ENCODE data around the gene LTV1. TPM values are rescaled to one million over a fixed set of nuclear protein-coding genes. Genes with fewer than 3 reads are reported as not detected.

LTV1 gene
- total and polyA plus RNA-seq, 2 donors (not counting 3 experiments of a cell fraction or from before 2014, with no cell fraction given), result 5.2 to 26.9 TPM

- no peak overlapping the region for H3K27ac ChIP-seq (ENCODE audit: insufficient read depth, low read depth, low read length)
- POLR2A ChIA-PET, result no interaction called here
- intact Hi-C loops (cut with micrococcal nuclease), result no loop called here
Measured at GRCh38 chr6:143900358-143900757, 57.2 kb downstream of the LTV1 start.

DNA sequence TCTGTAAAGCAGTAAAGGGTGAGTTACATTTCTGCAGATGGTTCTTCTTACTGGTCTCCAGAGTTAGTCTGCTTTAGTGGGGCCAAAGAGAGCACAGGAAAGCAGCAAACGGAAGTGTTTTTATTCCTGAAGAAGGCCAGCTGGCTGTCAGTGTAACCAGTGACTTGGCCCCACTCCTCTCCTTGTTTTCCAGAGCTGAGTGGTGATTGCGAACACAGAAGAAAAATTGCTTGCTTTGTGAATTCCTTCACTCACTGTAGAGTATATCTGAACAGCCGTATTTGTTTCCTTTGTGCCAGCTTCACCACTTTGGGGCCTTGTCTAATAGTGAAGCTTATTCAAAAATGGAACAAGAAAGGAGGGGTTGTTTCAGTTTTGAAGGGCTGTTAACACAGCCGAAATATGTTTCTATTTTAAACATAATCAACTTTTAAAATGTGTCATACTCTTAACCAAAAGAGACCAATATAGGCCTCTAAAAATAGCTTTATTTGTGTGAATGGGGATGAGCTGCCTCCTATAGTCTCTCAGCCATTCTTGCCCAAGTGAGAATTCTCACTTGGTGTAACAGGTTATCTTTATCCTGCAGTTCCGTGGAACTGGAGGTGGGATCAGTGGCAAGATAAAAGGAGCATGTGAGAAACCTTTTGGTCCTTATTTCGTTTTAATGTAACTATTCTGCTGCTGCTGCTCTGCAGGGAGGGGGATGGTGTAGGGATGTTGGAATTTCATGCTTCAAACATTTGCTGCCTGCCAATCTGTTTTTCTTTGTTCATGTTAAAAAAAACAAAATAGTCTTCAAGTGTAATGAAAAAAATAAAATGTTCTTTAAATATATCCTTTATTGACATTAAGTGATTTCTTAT is 59.0 kb downstream of the LTV1 start:
- no peak for FAIRE-seq
- intact Hi-C loops (cut with micrococcal nuclease) (no loop called here), dilution Hi-C loops (cut with MboI; ENCODE audit: extremely low pct_ligation_motif_present, low sequenced_read_pairs) (no loop called here)
- CTCF ChIA-PET, result interaction anchor here (0.6 to 1.3 kb wide), 2 partner anchors 36 to 326 kb away, joined by 3 to 4 read pairs; no protein-coding TSS in a partner anchor
- no TSS peak for BruUV-seq (replicated peaks)
- no peaks in the 10 kb centered on the region for H4K20me1 ChIP-seq (replicated peaks; ENCODE audit: control insufficient read depth, extremely low read depth, insufficient read depth, low read length)
- no peaks in the 10 kb centered on the region for H3K4me1 ChIP-seq (ENCODE audit: control insufficient read depth, extremely low read depth, insufficient read depth, low read length)
- peak overlapping the region; percentile 53 for H2AFZ ChIP-seq (ENCODE audit: low read depth, low read length)
- no peaks in the 10 kb centered on the region for H3K36me3 ChIP-seq (ENCODE audit: control insufficient read depth in 2 of 2, extremely low read depth in 1 of 2, insufficient read depth in 2 of 2, low read length in 2 of 2)
- H3K79me2 ChIP-seq (ENCODE audit: control insufficient read depth, insufficient read depth, low read length), result no peaks in the 10 kb centered on the region
- H3K4me3 ChIP-seq (replicated peaks in 1 of 3; ENCODE audit: insufficient read depth in 1 of 3, low read depth in 1 of 3, low read length in 3 of 3), result no peak overlapping the region
- H3K9ac ChIP-seq (replicated peaks; ENCODE audit: extremely low read depth, insufficient read depth, low read length), result no peak overlapping the region
- POLR2A ChIA-PET, result no interaction called here
- no peak overlapping the region for H3K27ac ChIP-seq (ENCODE audit: insufficient read depth, low read depth, low read length)
- H3K9me3 ChIP-seq (replicated peaks; ENCODE audit: control insufficient read depth, insufficient read depth, low read length), result no peaks in the 10 kb centered on the region
- peak overlapping the region; percentile 26 for H3K4me2 ChIP-seq (ENCODE audit: insufficient read depth, low read length)
- H3K9me1 ChIP-seq (replicated peaks; ENCODE audit: control insufficient read depth, extremely low read depth, insufficient read depth, low read length), result no peaks in the 10 kb centered on the region
- DNase-seq (ENCODE audit: low read depth, low spot score), result peak; percentile 67
- TF ChIP-seq GATA2 (IDR thresholded peaks at IDR 0.05; ENCODE audit: insufficient read depth, insufficient read length, low read depth, low read length) (no peak), CTCF (IDR thresholded peaks at IDR 0.05; ENCODE audit: extremely low read depth in 1 of 2, insufficient read depth in 1 of 2, low read depth in 1 of 2, low read length in 2 of 2) (no peak), POLR2AphosphoS5 (IDR thresholded peaks at IDR 0.05; ENCODE audit: insufficient read depth, low read depth, low read length) (no peak), FOS (IDR thresholded peaks at IDR 0.05; ENCODE audit: borderline replicate concordance, insufficient read depth, low read length) (no peak), MYC (IDR thresholded peaks at IDR 0.05; ENCODE audit: low read depth, low read length) (no peak), JUN (IDR thresholded peaks at IDR 0.05; ENCODE audit: borderline replicate concordance, insufficient read depth, insufficient read length, low read depth) (no peak), POLR2A (IDR thresholded peaks at IDR 0.05; ENCODE audit: low read depth, low read length) (no peak), EZH2 (IDR thresholded peaks at IDR 0.05; ENCODE audit: borderline replicate concordance, low read depth, low read length, severe bottlenecking) (no peak)
- TF ChIP-seq, protein P1, sequence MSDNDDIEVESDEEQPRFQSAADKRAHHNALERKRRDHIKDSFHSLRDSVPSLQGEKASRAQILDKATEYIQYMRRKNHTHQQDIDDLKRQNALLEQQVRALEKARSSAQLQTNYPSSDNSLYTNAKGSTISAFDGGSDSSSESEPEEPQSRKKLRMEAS (IDR thresholded peaks at IDR 0.05; ENCODE audit: insufficient read depth, insufficient read length), result no peak
- H3K27me3 ChIP-seq (ENCODE audit: control insufficient read depth in 2 of 2, insufficient read depth in 2 of 2, low read length in 2 of 2), result peaks cover 0 to 2% of the 10 kb centered on the region in 2 experiments

More at GRCh38 chr6:143900358-143900757, 57.2 kb downstream of the LTV1 start:
- no TSS peak for BruUV-seq (replicated peaks)
- Histone ChIP-seq H3K9me1 (replicated peaks; ENCODE audit: control insufficient read depth, extremely low read depth, insufficient read depth, low read length) (no peaks in the 10 kb centered on the region), H3K36me3 (ENCODE audit: control insufficient read depth in 2 of 2, extremely low read depth in 1 of 2, insufficient read depth in 2 of 2, low read length in 2 of 2) (no peaks in the 10 kb centered on the region), H3K9ac (replicated peaks; ENCODE audit: extremely low read depth, insufficient read depth, low read length) (no peak overlapping the region), H2AFZ (ENCODE audit: low read depth, low read length) (no peak overlapping the region), H3K27me3 (ENCODE audit: control insufficient read depth in 2 of 2, insufficient read depth in 2 of 2, low read length in 2 of 2) (peaks cover 2% of the 10 kb centered on the region in 2 experiments), H3K4me1 (ENCODE audit: control insufficient read depth, extremely low read depth, insufficient read depth, low read length) (no peaks in the 10 kb centered on the region), H3K4me3 (replicated peaks in 1 of 3; ENCODE audit: insufficient read depth in 1 of 3, low read depth in 1 of 3, low read length in 3 of 3) (no peak overlapping the region), H3K4me2 (ENCODE audit: insufficient read depth, low read length) (no peak overlapping the region), H3K9me3 (replicated peaks; ENCODE audit: control insufficient read depth, insufficient read depth, low read length) (no peaks in the 10 kb centered on the region), H3K79me2 (ENCODE audit: control insufficient read depth, insufficient read depth, low read length) (no peaks in the 10 kb centered on the region), H4K20me1 (replicated peaks; ENCODE audit: control insufficient read depth, extremely low read depth, insufficient read depth, low read length) (no peaks in the 10 kb centered on the region)
- TF ChIP-seq POLR2AphosphoS5 (IDR thresholded peaks at IDR 0.05; ENCODE audit: insufficient read depth, low read depth, low read length), result no peak
- no peak for DNase-seq (ENCODE audit: low read depth, low spot score)
- FAIRE-seq, result no peak
- CTCF ChIA-PET, result interaction anchor here (1.3 kb wide), 1 partner anchor 325 kb away, joined by 4 read pairs; no protein-coding TSS in a partner anchor
- dilution Hi-C loops (cut with MboI; ENCODE audit: extremely low pct_ligation_motif_present, low sequenced_read_pairs), result no loop called here

Measured in endothelial cell of umbilical vein (primary cell).